Inferior parietal cortex (tissue), 1 donor: ENCODE data around the gene TIAM2.
A peak's percentile ranks its signal among the peaks of the same experiment; 100 is the strongest.
"Not testable (repeated sequence)": the region's sequence is repeated elsewhere in the genome, so short reads cannot be mapped to it uniquely, and the experiment has no call there.

ENCODE experiments used
- DNase-seq: peaks from one replicate; pipeline ENCODE4 v3.0.0-alpha.2; 2016; ENCODE audit errors: extremely low spot score

TIAM2 gene

DNA sequence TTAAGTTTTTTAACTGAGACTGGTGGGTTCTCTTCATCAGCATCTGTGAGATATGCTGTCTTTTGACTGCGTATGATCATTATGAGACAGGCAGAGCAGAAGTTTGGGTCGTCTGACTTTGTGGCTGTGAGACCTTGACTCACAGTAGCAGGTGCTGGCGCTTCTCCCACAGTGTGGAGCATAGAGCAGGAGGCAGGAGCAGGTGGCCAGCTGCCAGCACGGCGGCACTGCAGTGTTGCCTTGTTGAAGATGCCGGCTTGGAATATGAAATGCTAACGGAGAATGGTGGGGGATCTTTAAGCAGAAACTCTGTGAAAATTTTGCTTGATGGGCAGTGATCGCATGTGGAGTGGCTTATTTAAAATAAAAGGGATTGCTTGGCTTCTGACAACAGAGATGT lies 105.0 kb downstream of the TIAM2 start:
- DNase-seq, result peak; percentile 25

DNA sequence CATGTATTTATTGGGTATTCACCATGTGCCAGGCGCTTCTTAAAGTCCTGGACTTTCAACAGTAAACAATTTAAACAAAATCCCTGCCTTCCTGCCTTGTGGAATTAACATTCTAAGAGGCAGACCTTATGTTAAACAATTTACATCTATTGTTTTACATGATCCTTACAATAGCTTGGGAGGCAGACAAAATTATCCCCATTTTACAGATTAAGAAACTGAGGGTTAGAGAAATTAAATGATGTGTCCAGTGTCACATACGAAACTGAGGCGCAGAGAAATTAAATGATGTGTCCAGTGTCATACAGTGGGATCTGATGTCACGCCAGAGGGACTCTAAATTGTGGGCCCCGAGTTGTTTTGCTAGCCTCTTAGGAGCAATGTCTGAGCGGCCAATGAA lies 105.5 kb downstream of the TIAM2 start:
- no peak for DNase-seq

DNA sequence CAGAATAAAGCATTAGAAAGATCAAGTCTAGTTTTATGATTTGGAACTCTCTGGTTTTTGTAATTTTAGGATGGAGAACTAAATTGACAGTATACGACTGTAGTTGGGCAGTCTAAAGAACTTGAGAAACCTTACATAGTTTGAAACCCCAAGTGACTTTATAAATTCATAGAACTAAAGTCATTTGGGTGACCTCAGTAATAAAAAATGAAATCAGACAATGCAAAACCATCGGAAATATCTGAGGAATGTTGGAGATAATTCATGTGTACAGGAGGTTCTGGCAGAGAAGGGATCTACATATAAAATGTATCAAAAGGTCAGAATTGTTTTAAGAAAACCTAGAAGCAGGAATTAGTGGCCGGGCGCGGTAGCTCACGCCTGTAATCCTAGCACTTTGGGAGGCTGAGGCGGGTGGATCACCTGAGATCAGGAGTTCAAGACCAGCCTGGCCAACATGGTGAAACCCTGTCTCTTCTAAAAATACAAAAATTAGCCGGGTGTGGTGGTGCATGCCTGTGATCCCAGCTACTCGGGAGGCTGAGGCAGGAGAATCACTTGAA lies 108.0 kb downstream of the TIAM2 start:
- not testable (repeated sequence) for DNase-seq

DNA sequence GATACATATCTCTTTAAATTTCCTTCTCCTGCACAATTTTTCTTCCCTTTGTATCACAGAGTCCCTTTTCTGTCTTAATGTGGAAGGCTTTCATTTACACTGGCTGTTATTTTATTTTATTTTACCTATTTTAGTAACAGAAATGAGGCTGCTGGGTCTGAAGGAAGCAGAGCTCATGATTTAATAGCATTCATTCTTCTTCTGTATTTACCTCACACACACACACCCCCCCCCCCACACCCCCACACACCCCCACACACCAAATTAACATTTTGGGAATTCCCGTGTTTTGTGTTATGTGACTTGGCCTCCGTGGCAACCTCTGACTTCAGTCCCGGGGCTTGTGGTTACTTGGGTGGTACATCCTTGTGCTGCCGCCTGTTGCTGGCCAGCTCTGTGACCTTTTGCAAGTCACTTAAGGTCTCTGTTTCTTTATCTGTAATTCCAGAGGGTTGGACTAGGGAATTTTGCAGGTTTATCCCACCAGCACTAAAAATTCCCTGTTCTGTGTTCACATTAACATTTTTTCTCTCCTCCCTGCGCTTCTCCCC lies 108.8 kb downstream of the TIAM2 start:
- DNase-seq, result no peak

DNA sequence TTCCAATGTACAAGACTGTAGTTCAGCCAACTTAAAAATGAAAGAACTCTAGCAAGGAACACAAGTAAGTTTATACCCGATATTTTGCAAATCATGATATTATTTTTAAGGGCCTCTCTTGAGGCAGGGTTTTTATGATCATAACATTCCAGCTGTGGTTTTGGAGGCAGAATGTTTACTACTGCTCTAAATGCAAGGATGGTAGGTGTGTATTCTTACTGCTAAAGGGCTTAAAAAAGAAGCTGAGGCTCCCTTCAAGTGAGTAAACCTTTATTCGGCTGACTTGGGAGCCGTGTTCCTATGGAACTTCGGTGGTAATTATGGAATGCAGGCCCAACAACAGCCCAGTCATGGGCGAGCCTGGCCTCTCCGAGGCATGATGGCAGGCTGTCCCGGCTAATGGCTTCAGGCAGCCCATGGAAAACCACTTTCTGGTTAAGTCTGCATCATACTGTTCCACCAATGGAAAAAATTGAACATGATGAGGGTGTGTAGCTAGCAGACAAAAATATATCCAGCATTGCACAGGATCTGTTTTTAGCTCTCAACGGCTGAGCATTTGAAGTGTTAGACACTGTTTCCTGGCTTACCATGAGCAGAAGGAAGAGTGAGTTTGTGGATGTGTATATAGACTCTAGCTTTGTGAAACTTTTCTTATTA lies 111.5 kb downstream of the TIAM2 start:
- peak; percentile 30 for DNase-seq

DNA sequence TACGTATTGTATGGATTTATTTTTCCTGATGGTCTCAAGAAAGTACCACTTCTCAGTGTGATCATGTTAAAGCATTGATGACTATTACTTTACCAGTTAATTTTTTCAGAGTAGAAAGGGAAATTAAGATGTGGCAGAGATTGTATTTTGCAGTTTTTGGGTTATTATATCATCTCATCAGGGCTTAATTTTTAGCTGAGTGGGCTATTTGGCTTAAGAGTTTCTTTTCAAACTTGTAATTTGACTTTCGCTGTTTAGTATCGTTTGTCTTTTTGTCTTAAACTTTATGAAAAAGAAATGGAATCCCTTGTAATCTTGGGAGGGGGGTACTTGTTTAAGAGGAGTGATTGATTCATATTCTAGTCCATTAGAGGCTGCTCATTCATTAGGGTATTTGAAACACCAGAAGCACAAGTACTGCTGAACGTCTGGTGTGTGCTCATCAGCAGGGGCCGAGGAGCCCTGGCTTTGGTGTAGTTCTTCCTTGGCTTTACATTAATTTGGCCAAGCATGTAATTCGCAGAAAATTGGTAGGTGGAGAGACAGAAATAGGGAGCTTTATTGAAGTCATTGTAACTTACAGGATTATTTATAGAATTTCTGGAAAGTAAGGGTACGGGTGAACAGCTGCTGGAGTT lies 112.4 kb downstream of the TIAM2 start:
- no peak for DNase-seq

DNA sequence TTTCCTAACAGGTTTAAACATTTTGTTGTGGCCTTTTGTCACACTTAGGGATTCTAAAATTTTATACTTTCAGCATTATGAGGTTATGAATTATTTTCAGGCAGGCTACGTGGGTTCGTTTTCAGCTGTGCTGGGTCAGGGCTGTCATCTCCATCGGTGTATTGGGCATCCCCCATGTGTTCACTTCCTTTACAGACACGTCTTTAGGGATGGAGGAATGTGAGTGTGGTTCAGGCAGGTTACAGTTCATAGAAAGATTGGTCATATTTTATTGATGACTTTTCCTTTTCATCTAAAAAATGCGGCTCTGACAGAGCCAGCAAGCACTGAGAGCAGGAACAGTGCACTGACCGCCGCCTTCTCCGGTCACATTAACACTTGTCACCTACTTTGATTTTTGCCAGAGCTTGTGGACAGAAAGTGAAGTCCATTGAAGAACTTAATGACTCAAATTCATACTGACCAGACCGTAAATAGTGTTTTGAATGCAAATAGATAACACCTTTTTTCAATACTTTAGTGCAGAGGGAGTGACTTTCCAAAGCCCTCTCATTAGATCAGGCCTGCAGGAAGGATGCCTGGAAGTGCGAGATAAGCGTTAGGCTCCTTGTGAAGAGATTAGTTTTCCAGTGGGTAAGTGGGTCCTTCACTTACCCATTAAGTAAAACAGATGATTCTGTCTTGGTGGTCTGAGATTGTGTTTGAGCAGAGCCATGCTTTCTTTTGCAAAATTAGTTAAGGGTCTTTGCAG lies 113.1 kb downstream of the TIAM2 start:
- no peak for DNase-seq

DNA sequence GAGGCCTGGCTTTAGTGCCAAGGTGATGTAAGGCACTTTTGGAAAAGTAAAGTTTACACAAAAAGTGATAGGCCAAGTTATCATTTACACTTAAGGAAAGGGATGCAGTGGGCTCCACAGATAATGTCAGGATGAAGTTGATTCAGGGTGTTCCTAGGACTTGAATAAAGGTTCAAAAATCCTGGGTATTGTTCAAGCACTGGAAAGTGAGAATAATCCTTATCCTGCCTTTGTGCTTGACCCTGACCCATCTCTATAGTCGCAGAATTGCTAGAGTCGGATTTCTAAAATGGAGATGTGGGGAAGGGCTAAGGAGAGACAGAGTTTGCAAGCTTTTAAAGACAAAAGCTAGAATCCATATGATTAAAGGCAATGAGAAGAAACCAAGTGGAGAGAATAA lies 115.6 kb downstream of the TIAM2 start:
- no peak for DNase-seq

DNA sequence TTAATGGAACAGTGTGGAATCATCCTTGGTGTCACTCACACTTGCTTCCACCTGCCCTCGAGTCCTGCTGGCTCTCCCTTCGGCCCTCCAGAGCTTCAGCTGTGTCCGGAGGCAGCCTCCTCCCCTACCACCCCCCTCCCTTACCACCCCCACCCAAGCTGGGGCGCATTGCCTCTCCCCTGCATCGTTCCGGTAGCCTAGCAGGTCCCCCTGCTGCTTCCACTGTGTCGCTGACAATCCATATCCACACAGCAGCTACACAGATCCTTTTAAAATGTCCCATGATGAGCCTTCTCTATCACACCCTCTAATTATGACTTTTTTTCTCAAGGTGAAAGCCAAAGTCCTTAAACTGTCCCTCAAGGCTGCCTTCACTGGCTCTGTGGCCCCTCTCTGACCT lies 117.6 kb downstream of the TIAM2 start:
- no peak for DNase-seq

DNA sequence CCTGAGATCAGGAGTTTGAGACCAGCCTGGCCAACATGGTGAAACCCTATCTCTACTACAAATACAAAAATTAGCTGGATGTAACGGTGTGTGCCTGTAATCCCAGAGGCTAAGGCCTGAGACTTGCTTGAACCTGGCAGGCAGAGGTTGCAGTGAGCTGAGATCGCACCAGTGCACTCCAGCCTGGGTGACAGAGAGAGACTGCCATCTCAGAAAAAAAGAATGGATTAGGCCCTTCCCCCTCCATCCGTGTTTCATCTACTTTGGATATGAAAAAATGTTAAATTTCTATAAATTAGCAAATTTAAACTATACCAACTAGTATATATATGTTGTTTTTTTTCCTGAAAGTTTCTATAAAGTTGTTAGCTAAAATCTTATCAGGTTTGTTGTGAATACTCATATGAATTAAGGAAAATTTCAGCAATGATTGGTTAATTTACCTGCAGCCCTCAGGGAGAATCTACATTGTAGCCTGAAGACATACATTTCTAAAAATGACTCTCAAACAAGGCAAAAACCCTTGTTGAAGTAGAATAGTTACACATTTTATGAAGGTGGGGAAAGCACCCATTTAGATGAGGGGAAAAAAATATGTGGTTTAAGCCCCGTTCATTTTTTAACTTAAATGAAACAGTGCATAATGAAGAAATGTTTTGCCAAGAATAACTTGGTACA lies 120.9 kb downstream of the TIAM2 start:
- no peak for DNase-seq

DNA sequence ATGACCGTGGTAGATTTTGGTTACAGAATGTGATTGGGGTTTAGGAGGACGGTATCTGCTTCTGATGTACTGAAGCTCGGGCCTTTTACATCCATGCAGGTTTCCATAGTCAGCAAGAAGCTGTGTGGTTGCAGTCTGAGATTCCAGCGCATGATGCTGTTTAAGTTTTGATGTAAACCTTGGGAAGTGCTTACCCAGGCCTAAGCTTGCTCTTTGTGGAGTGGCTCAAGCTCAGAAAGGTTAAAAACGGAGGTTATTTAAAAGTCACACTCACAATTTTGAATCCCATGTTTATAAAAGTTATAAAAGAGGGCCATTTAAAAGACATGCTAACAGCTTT lies 121.4 kb downstream of the TIAM2 start:
- DNase-seq, result no peak

DNA sequence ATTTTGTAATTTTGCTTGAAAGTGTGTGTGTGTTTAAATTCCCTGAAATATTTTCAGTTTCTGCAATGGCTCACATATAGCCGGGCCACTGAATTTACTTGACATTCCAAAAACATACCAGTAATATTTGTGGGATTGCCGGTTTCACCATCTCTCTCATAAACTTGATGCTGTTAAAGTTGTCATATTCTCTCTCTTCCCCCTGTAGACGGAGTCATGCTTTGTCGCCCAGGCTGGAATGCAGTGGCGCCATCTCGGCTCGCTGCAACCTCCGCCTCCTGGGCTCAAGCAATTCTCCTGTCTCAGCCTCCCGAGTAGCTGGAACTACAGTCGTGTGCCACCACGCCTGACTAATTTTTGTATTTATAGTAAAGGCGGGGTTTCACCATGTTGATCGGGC lies 122.1 kb downstream of the TIAM2 start:
- no peak for DNase-seq

DNA sequence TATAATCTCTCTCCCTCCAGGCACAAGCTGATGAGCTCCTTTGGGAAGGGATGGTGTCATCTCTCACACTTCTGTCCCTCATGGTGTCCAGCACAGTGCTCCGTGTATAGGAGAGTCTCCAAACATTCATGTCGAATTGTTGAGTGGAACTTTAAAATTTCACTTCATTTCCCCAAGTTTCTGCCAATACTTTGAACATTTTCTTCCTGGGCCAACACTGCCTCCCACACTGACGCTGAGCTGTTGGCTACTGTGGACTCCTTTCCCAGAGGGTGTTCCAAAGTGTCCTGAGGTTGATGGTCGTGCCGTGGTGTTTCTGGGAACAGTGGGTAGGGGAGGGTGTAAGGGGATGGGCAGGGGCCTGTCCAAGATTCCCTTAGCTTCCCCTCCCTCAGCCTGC lies 122.7 kb downstream of the TIAM2 start:
- no peak for DNase-seq

DNA sequence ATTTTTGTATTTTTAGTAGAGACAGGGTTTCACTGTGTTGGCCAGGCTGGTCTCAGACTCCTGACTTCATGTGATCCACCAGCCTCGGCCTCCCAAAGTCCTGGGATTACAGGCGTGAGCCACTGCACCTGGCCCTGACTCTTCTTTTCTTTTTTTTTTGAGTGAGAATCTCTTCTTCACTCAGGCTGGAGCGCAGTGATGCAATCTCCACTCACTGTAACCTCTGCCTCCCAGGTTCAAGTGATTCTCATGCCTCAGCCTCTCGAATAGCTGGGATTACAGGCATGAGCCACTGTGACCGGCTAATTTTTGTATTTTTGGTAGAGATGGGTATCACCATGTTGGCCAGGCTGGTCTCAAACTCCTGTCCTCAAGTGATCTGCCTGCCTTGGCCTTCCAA lies 124.1 kb downstream of the TIAM2 start:
- DNase-seq, result not testable (repeated sequence)

DNA sequence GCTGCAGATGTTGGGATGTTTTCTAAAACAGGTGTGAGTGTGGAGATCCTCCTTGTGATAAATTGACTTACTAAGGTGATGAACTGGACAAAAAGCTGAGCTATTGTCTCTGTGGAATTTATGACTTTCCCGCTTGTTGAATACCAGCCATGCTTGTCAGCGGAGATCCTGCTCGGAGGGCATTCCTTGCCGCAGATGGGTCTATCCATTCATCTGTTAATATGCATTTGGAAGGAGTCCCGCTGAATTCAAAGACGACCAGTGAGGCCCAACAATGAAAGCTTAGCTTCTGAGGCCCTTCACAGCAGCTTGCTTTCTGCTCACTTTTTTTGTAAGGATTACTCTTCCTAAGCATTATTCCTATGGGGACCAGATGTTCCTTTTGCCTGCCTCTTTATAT lies 124.9 kb downstream of the TIAM2 start:
- DNase-seq, result no peak

DNA sequence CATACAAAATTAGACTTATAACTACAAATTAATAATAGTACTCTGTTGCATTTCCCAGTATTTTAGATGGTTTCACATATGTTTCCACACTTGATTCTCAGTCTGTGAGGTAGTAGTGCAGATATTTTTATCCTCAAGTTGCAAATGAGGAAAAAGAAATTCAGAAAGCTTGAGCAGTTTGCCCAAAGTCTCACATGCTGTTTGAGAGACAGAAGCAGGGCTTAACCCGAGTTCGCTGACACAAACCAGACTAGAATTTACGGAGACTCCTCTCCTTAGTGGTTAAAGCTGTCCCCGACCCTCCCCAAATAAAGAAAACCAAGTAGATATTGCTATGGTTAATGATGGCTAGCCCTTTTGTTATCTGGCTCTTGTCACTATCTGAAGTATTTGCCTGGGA lies 126.2 kb downstream of the TIAM2 start:
- DNase-seq, result no peak

DNA sequence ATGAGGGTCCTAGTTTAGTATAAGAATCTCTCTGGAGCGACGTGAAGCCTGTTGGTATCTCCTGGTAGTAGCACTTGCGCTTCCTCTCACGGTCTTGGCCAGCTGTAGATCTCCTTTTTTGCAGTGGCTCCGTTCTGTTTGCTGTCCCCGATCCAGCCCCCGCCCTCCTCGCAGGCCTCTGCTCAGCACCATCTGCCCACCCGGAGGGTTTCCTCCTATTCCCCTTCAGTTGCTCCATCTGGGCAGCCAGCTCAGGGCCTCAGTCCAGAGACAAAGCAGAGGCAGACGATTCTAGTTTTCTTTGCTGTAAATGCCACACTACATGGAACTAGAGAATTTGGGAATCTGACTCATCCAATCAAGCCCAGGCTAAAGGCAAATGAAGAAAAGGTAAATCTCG lies 126.6 kb downstream of the TIAM2 start:
- DNase-seq, result no peak

DNA sequence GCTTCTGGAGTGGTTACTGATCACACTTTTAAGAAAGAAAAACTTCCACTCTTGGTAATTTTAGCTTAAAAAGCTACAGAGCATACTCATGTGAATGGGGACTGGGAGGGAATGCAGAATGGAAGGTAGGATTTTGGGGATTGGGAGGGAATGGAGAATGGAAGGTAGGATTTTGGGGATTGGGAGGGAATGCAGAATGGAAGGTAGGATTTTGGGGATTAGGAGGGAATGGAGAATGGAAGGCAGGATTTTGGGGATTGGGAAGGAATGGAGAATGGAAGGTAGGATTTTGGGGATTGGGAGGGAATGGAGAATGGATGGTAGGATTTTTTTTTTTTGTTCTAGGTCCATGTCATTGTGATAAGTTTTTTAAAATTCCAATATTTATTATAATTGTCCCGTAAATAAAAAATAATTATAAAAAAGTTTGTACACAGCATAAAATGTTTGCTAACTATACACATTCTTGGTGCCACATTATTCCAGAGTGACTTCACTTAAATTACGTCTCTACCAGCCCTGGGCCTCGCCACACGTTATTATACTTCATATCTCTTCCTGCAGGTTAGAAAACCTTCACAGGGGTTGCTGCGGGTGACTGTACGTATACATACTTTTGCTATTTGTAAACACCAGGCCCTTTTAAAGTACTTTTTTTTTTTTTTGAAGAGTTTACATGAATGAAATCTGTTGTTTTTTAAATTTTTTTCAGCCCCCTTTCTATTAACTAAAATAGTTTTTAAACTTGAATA lies 127.3 kb downstream of the TIAM2 start:
- DNase-seq, result no peak

DNA sequence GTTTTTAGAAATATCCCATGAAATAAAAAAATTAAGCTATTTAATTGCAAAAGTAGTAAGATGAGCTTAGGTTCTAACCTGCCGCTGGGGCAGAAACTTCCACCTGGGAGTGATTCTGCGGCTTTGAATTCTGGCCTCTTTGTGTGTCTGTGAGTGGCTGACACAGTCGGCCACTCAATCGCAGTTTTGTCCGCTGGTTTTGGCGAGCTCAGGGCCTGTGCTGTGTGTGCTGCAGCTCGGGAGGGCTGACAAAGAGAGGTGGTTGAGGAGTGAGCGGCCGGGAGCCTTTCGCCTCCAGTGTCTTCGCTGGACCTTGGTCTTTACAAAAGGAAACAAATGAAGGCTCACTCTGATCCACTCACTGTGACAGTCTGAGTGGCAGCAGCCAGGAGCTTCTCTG lies 128.4 kb downstream of the TIAM2 start:
- no peak for DNase-seq

DNA sequence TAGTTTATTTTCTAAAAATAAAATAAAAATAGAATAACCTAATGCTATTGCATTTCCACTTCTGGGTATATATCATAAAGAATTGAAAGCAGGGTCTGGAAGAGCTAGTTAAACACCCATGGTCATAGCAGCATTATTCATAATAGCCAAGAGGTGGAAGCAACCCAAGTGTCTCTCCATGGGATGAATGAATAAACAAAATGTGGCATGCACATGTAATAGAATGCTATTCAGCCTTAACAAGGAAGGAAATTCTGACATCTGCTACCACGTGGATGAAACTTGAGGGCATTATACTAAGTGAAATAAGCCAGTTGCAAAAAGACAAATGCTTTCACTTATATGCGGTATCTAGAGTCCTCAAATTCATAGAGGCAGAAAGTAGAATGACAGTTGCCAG lies 130.8 kb downstream of the TIAM2 start:
- DNase-seq, result no peak

DNA sequence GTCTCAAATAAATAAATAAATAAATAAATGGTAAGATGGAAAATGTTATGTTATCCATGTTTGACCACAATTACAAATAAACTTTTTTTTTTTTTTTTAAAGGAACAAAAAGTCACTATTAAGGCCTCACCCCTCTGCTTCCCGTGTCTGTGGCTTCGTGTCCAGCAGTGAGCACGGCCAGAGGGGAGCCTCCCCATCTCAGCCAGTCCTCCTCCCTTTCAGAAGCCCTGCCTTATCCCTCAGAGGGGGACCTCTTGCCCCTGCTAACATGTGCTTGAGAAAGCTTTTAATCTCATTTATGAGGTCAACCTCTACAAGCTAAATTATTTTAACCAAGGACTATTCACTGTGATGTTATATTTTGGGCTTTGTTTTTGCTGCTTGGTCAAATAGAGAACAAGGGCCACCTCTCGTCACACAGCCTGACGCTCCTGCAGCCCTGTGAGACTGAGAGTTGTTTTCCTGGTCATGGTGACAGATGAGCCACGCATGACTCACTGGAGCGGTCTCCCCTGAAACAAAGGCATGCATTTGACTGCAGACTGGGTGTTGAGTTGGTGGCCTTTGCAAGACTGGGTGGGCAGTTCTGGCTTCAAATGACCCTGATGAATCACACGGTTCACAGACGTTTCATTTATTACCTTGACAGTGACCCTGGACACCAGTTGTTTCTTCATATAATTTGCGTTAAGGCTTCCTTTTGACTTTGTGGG lies 131.8 kb downstream of the TIAM2 start:
- no peak for DNase-seq
